H1 (cell line): ENCODE results near the gene PPP6R1. TPM values are rescaled to one million over a fixed set of nuclear protein-coding genes. Genes with fewer than 3 reads are reported as not detected.

Experiments
- CTCF ChIA-PET: fragments of 300-600 bp; sonication (Branson Sonifier 250); formaldehyde crosslinking; loops from one replicate; lab custom pipeline; 2021; ENCODE audit not compliant: partially characterized antibody; lab: Charles Lee
- POLR2A ChIA-PET: fragments of 300-600 bp; sonication (Branson Sonifier 250); formaldehyde crosslinking; loops from one replicate; lab custom pipeline; 2021; ENCODE audit warnings: inconsistent platforms; ENCODE audit not compliant: partially characterized antibody; lab: Charles Lee
- DNase-seq, 2 experiments: peaks; one replicate each; pipeline versions ENCODE4 v3.0.0 to v3.0.0-alpha.2; 2010 to 2022; ENCODE audit warnings: low spot score in 2 of 2, low read depth in 1 of 2, mixed read lengths in 1 of 2
- FAIRE-seq: peaks from 2 replicates; lab custom pipeline; 2011; peaks lifted over from hg19 to GRCh38; lab: Jason Lieb, UNC
- H2AFZ ChIP-seq: 2 replicates; pipeline ENCODE4 v1.8.1; 2012; ENCODE audit warnings: low read length, inconsistent platforms
- H2AK5ac ChIP-seq: 2 replicates; pipeline ENCODE4 v1.6.1; 2013; ENCODE audit warnings: low read depth, low read length
- H2BK120ac ChIP-seq: replicated peaks from 2 replicates; pipeline ENCODE3; 2013; ENCODE audit warnings: low read depth, low read length, inconsistent platforms
- H2BK12ac ChIP-seq: 2 replicates; pipeline ENCODE4 v1.6.1; 2013; ENCODE audit warnings: low read depth, low read length
- H2BK15ac ChIP-seq: 2 replicates; pipeline ENCODE4 v1.6.1; 2013; ENCODE audit warnings: low read length
- H2BK20ac ChIP-seq: 2 replicates; pipeline ENCODE4 v1.6.1; 2013; ENCODE audit warnings: low read length
- H2BK5ac ChIP-seq: 2 replicates; pipeline ENCODE4 v1.6.1; 2013; ENCODE audit warnings: low read depth, low read length
- H3K14ac ChIP-seq: 2 replicates; pipeline ENCODE4 v1.6.1; 2013; ENCODE audit warnings: inconsistent platforms; ENCODE audit not compliant: insufficient read length
- H3K18ac ChIP-seq: 2 replicates; pipeline ENCODE4 v1.6.1; 2013; ENCODE audit warnings: low read length; ENCODE audit errors: extremely low read depth
- H3K23ac ChIP-seq: 2 replicates; pipeline ENCODE4 v1.6.1; 2013; ENCODE audit warnings: inconsistent platforms; ENCODE audit not compliant: insufficient read length
- H3K23me2 ChIP-seq: 2 replicates; pipeline ENCODE4 v1.6.1; 2013; ENCODE audit warnings: low read depth, low read length
- H3K27ac ChIP-seq: 2 replicates; pipeline ENCODE4 v1.6.1; 2011; ENCODE audit warnings: low read depth, low read length, inconsistent platforms
- H3K27me3 ChIP-seq, 4 experiments: replicated peaks in 1 of 4; 1 replicate in 1 of 4; 2 replicates in 3 of 4; pipeline versions ENCODE4 v1.6.1 to v1.8.1; 2011 to 2013; ENCODE audit warnings: low read length in 3 of 4, mild to moderate bottlenecking in 3 of 4, inconsistent platforms in 2 of 4, mixed read lengths in 2 of 4, moderate library complexity in 1 of 4; ENCODE audit not compliant: control insufficient read depth in 3 of 4, insufficient read depth in 3 of 4; ENCODE audit errors: extremely low read depth in 1 of 4
- H3K36me3 ChIP-seq, 4 experiments: 2 replicates each; pipeline versions ENCODE4 v1.6.1 to v1.8.1; 2011 to 2013; ENCODE audit warnings: mild to moderate bottlenecking in 4 of 4, low read length in 3 of 4, moderate library complexity in 2 of 4, control low read depth in 1 of 4, inconsistent platforms in 1 of 4; ENCODE audit not compliant: insufficient read depth in 4 of 4, control insufficient read depth in 2 of 4
- H3K4ac ChIP-seq: replicated peaks from 2 replicates; pipeline ENCODE3; 2013; ENCODE audit warnings: low read length, low read depth, mixed read lengths, inconsistent platforms; ENCODE audit not compliant: insufficient read length
- H3K4me1 ChIP-seq, 4 experiments: replicated peaks in 1 of 4; 1 replicate in 1 of 4; 2 replicates in 3 of 4; pipeline versions ENCODE4 v1.6.1 to v1.8.1; 2011 to 2013; ENCODE audit warnings: low read length in 3 of 4, inconsistent platforms in 2 of 4, mixed read lengths in 1 of 4; ENCODE audit not compliant: insufficient read depth in 4 of 4, control insufficient read depth in 3 of 4
- H3K4me2 ChIP-seq, 2 experiments: 2 replicates each; pipeline versions ENCODE4 v1.6.1 to v1.8.1; 2011 to 2013; ENCODE audit warnings: low read depth in 2 of 2, low read length in 2 of 2, control low read depth in 1 of 2, inconsistent platforms in 1 of 2, mild to moderate bottlenecking in 1 of 2; ENCODE audit not compliant: insufficient read depth in 1 of 2
- H3K4me3 ChIP-seq, 4 experiments: fragments of 200-600, 300-600 bp in 1 of 4; sonication (generic), shearing (Covaris generic), sonication (Bioruptor Twin) in 1 of 4; 2 replicates each; pipeline versions ENCODE4 v1.5.1 to v1.8.1; 2011 to 2016; ENCODE audit warnings: low read length in 4 of 4, low read depth in 3 of 4, control low read depth in 2 of 4, inconsistent platforms in 2 of 4, mild to moderate bottlenecking in 2 of 4, mixed read lengths in 1 of 4, moderate library complexity in 1 of 4; ENCODE audit not compliant: insufficient read depth in 2 of 4; ENCODE audit errors: extremely low read depth in 1 of 4
- H3K56ac ChIP-seq: replicated peaks from 2 replicates; pipeline ENCODE3; 2013; ENCODE audit warnings: low read depth, mild to moderate bottlenecking, mixed read lengths, low read length, inconsistent platforms; ENCODE audit not compliant: insufficient read length
- H3K79me1 ChIP-seq: 2 replicates; pipeline ENCODE4 v1.6.1; 2013; ENCODE audit warnings: low read depth, low read length, control low read depth
- H3K79me2 ChIP-seq, 2 experiments: 2 replicates each; pipeline versions ENCODE4 v1.6.1 to v1.8.1; 2012 to 2013; ENCODE audit warnings: low read length in 2 of 2, mild to moderate bottlenecking in 2 of 2, inconsistent platforms in 1 of 2; ENCODE audit not compliant: insufficient read depth in 2 of 2, control insufficient read depth in 1 of 2
- H3K9ac ChIP-seq, 4 experiments: replicated peaks in 1 of 4; 1 replicate in 1 of 4; 2 replicates in 3 of 4; pipeline versions ENCODE4 v1.6.1 to v1.8.1; 2011 to 2013; ENCODE audit warnings: low read depth in 3 of 4, low read length in 3 of 4, control low read depth in 2 of 4, mild to moderate bottlenecking in 2 of 4, moderate library complexity in 2 of 4, inconsistent platforms in 1 of 4; ENCODE audit errors: extremely low read depth in 1 of 4
- H3K9me3 ChIP-seq, 2 experiments: 2 replicates each; pipeline versions ENCODE4 v1.6.1 to v1.8.1; 2012 to 2013; ENCODE audit warnings: mild to moderate bottlenecking in 2 of 2, moderate library complexity in 2 of 2, control low read depth in 1 of 2, inconsistent platforms in 1 of 2, low read depth in 1 of 2, low read length in 1 of 2, mixed read lengths in 1 of 2; ENCODE audit not compliant: insufficient read depth in 2 of 2
- H4K20me1 ChIP-seq, 2 experiments: replicated peaks in 1 of 2; 2 replicates each; pipeline versions ENCODE3 to v1.8.1; 2011 to 2013; ENCODE audit warnings: inconsistent platforms in 2 of 2, low read length in 2 of 2, mild to moderate bottlenecking in 1 of 2; ENCODE audit not compliant: insufficient read depth in 2 of 2, control insufficient read depth in 1 of 2
- H4K5ac ChIP-seq: 2 replicates; pipeline ENCODE4 v1.6.1; 2013; ENCODE audit warnings: low read length, low read depth, mixed read lengths, inconsistent platforms; ENCODE audit not compliant: insufficient read length
- H4K8ac ChIP-seq: 2 replicates; pipeline ENCODE4 v1.8.0; 2013; ENCODE audit warnings: mild to moderate bottlenecking, moderate library complexity, low read length, inconsistent platforms; ENCODE audit not compliant: insufficient read depth; ENCODE audit errors: extremely low read depth
- H4K91ac ChIP-seq: replicated peaks from 2 replicates; pipeline ENCODE3; 2013; ENCODE audit warnings: low read length, mixed read lengths, inconsistent platforms; ENCODE audit not compliant: insufficient read length
- WGBS, 2 experiments: shearing (Covaris generic) in 1 of 2; methylation state at CpG; one replicate each; pipeline versions ENCODE4 v1.1.6 to v1.1.7; 2013 to 2015; ENCODE audit warnings: low lambda C conversion rate in 2 of 2, mixed read lengths in 2 of 2, inconsistent platforms in 1 of 2, low coverage in 1 of 2, missing lambda C conversion rate in 1 of 2; ENCODE audit not compliant: insufficient replicate concordance in 2 of 2, insufficient coverage in 1 of 2, insufficient read length in 1 of 2; ENCODE audit errors: extremely low coverage in 1 of 2, missing lambda C conversion rate in 1 of 2; 5-methylcytosine and 5-hydroxymethylcytosine counted together
- polyA plus RNA-seq, 7 experiments: library from polyadenylated mRNA; depleted of rRNA in 3 of 7; stranded (reverse) in 5 of 7; unstranded in 2 of 7; fragments of >200 nt in 5 of 7; fragments of 200-250 nt in 2 of 7; gene quantifications; 1 replicate in 5 of 7; 2 replicates in 1 of 7; 4 replicates in 1 of 7; pipeline versions ENCODE4 v1.2.1 to v1.2.3, GENCODE V29; 2011 to 2013; ENCODE audit warnings: missing spikeins in 2 of 7, mixed read lengths in 2 of 7
- total RNA-seq: library from RNA; stranded (reverse); fragmentation: NEBNext Ultra II Directional; extraction: Animal tissue kit (Norgen Biotek cat#: 25700); gene quantifications from 2 replicates; pipeline ENCODE4 v1.2.1, GENCODE V29; 2021
- TF ChIP-seq, protein P1 (sequence below): IDR thresholded peaks from 2 replicates; pipeline ENCODE4 v1.6.1; 2011; ENCODE audit warnings: low read length, improper control_type of control experiment
- TF ChIP-seq, protein P2 (sequence below): IDR thresholded peaks from 2 replicates; pipeline ENCODE4 v1.6.1; 2012; ENCODE audit warnings: inconsistent platforms

PPP6R1 gene
- total and polyA plus RNA-seq, 2 of the 8 experiments (the other 6 are each of a cell fraction or from before 2014, with no cell fraction given): 36.4 to 74.4 TPM

DNA sequence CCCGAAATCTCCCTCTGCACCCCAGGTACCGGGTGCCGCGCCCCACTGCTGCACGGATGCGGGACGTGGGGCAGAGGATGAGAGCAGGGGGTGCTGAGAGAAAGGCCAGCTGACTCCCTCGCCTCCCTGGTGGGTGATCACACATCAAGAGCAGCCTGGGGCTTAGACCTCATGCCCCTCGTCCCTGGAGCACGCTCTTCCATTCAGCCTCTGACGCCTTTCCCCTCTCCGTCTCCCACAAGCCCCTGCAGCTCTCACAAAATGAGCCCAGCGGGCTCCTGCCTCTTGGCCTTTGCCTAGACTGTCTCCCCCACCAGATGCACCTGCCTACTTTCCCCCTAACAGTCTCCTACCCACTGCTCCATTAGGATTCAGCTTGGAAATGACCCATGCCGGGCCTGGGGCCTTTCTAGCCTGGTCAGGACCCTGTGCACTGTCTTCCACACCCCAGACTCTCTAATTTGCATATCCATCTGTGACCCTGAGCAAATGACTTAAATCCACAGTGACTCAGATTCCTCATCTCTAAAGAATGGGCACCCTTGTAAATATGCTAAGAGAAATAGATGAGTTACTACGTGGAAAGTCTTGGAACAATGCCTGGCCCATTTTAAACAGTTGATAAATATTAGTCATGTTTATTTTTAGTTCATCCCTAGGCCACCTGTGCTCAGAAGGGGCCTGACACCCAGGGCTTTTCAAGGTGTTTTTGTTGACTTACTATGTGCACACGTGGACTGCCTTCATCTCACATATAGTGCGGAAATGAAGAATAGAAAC, 48.9 kb downstream of the PPP6R1 start:
- Histone ChIP-seq H3K9ac (no peak overlapping the region), H3K79me2 (no peaks in the 10 kb centered on the region), H2BK5ac (no peak overlapping the region), H3K23me2 (no peaks in the 10 kb centered on the region; the same call in 1 of the 2 replicates), H3K27me3 (no peaks in the 10 kb centered on the region; a peak in 1 of 7 replicates), H3K4me1 (peaks cover 0 to 3% (median under 1%) of the 10 kb centered on the region in 4 experiments; a peak in 2 of 7 replicates), H4K91ac (no peak overlapping the region), H4K8ac (no peak overlapping the region), H2BK15ac (no peak overlapping the region; the same call in 1 of the 2 replicates), H3K27ac (no peak overlapping the region), H4K5ac (no peak overlapping the region), H3K4ac (no peak overlapping the region), H3K18ac (no peak overlapping the region), H4K20me1 (no peaks in the 10 kb centered on the region), H3K4me3 (no peak overlapping the region), H2AK5ac (no peak overlapping the region), H3K56ac (no peak overlapping the region), H3K23ac (no peak overlapping the region), H3K36me3 (no peaks in the 10 kb centered on the region), H3K9me3 (peaks cover 15% of the 10 kb centered on the region in 2 experiments; a peak in 3 of 4 replicates), H3K79me1 (no peaks in the 10 kb centered on the region), H3K4me2 (no peak overlapping the region), H2BK20ac (no peak overlapping the region), H2AFZ (no peak overlapping the region), H2BK120ac (no peak overlapping the region), H2BK12ac (no peak overlapping the region), H3K14ac (no peak overlapping the region)
- TF ChIP-seq, protein P1, sequence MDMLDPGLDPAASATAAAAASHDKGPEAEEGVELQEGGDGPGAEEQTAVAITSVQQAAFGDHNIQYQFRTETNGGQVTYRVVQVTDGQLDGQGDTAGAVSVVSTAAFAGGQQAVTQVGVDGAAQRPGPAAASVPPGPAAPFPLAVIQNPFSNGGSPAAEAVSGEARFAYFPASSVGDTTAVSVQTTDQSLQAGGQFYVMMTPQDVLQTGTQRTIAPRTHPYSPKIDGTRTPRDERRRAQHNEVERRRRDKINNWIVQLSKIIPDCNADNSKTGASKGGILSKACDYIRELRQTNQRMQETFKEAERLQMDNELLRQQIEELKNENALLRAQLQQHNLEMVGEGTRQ: no peak
- TF ChIP-seq, protein P2, sequence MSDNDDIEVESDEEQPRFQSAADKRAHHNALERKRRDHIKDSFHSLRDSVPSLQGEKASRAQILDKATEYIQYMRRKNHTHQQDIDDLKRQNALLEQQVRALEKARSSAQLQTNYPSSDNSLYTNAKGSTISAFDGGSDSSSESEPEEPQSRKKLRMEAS: 0 out of 2 replicates have a peak, but pooled peaks have one; percentile 20
- no peak for FAIRE-seq
- CTCF ChIA-PET: interaction anchor here (0.6 to 1.8 kb wide), 4 partner anchors 12 to 257 kb away, joined by 3 to 5 read pairs (median 4); no protein-coding TSS in a partner anchor
- POLR2A ChIA-PET: no interaction called here
- 80% methylated on average over 17 of the region's 17 CpGs; no CpG with 5 or more reads in 1 of the 2 experiments for WGBS, 2 experiments
- DNase-seq: no peak
